ENCODE results near the gene RBM38.

DNA sequence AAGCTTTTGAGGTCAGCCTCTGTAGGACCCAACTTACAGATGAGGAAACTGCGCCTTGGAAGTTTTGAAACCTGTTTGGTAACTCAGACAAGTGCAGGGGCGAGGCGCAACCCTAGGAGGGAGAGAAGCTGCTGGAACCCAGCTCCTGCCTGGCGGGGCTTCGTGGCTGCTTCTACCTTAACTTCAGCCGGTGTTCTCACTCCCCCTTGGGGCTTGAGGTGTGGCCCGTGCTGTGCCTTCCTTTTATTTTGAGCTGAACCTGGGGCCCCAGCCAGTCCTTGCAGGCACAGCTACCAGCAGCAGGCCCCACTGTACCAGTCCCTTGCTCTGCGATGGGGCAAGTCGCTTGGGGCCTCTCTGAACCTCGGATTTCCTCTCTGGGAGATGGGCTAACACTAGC lies 12.0 kb downstream of the RBM38 start:
- TF ChIP-seq, protein P1, sequence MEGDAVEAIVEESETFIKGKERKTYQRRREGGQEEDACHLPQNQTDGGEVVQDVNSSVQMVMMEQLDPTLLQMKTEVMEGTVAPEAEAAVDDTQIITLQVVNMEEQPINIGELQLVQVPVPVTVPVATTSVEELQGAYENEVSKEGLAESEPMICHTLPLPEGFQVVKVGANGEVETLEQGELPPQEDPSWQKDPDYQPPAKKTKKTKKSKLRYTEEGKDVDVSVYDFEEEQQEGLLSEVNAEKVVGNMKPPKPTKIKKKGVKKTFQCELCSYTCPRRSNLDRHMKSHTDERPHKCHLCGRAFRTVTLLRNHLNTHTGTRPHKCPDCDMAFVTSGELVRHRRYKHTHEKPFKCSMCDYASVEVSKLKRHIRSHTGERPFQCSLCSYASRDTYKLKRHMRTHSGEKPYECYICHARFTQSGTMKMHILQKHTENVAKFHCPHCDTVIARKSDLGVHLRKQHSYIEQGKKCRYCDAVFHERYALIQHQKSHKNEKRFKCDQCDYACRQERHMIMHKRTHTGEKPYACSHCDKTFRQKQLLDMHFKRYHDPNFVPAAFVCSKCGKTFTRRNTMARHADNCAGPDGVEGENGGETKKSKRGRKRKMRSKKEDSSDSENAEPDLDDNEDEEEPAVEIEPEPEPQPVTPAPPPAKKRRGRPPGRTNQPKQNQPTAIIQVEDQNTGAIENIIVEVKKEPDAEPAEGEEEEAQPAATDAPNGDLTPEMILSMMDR (IDR thresholded peaks at IDR 0.05): no peak
- TF ChIP-seq POLR2A (IDR thresholded peaks at IDR 0.05): no peak

Data from Peyer's patch (tissue), 4 donors.